ENCODE measurements around the gene SCAF11. TPM values are rescaled to one million over a fixed set of nuclear protein-coding genes. Genes with fewer than 3 reads are reported as not detected.

The SCAF11 gene
- total and polyA plus RNA-seq, 10 of the 15 experiments (the other 5 are each of a cell fraction or from before 2014, with no cell fraction given): 42.0 to 153 (median 100) TPM

GRCh38 chr12:45880533-45880932, 109.8 kb downstream of the SCAF11 start:
- FAIRE-seq: no peak
- H2AFZ ChIP-seq (ENCODE audit: control insufficient read depth, low read depth, low read length): no peak overlapping the region
- in situ Hi-C loops (cut with MboI): no loop called here

More at GRCh38 chr12:45880533-45880932, 109.8 kb downstream of the SCAF11 start:
- TF ChIP-seq E2F8 (IDR thresholded peaks at IDR 0.05; ENCODE audit: low read depth, partially characterized antibody): no peak
- no peak for TF ChIP-seq SMC3 (IDR thresholded peaks at IDR 0.05; ENCODE audit: borderline replicate concordance, low read length)
- TF ChIP-seq BHLHE40 (IDR thresholded peaks at IDR 0.05; ENCODE audit: borderline replicate concordance in 1 of 2, low read depth in 2 of 2, low read length in 1 of 2): no peak
- no peak for TF ChIP-seq HDGF (IDR thresholded peaks at IDR 0.05)
- no peak for TF ChIP-seq BMI1 (IDR thresholded peaks at IDR 0.05; ENCODE audit: borderline replicate concordance)
- TF ChIP-seq ZBED1 (IDR thresholded peaks at IDR 0.05; ENCODE audit: borderline replicate concordance): no peak
- no peak for TF ChIP-seq MTA3 (IDR thresholded peaks at IDR 0.05; ENCODE audit: borderline replicate concordance, low read length)
- no peak for TF ChIP-seq SMAD1 (IDR thresholded peaks at IDR 0.05; ENCODE audit: low read depth, partially characterized antibody)
- TF ChIP-seq DPF2 (IDR thresholded peaks at IDR 0.05): no peak
- no peak for TF ChIP-seq BRCA1 (IDR thresholded peaks at IDR 0.05; ENCODE audit: low read depth, low read length)
- no peak for TF ChIP-seq RCOR1 (conservative IDR thresholded peaks at IDR 0.05; ENCODE audit: low read depth, low read length)
- no peak for TF ChIP-seq ASH2L (IDR thresholded peaks at IDR 0.05; ENCODE audit: borderline replicate concordance, low read depth)
- TF ChIP-seq IKZF1 (conservative IDR thresholded peaks at IDR 0.05): no peak
- no peak for TF ChIP-seq KAT2A (conservative IDR thresholded peaks at IDR 0.05; ENCODE audit: control insufficient read depth, low read depth, low read length)
- no peak for TF ChIP-seq FOXK2 (IDR thresholded peaks at IDR 0.05)
- TF ChIP-seq EZH2 (IDR thresholded peaks at IDR 0.05; ENCODE audit: borderline replicate concordance, control insufficient read depth, low read depth, low read length): no peak
- no peak for TF ChIP-seq CREM (IDR thresholded peaks at IDR 0.05; ENCODE audit: low read depth)
- TF ChIP-seq CEBPB (IDR thresholded peaks at IDR 0.05; ENCODE audit: borderline replicate concordance in 1 of 2, low read depth in 2 of 2, low read length in 2 of 2): no peak
- no peak overlapping the region for H3K27ac ChIP-seq (ENCODE audit: control insufficient read depth, insufficient read depth)
- H3K79me2 ChIP-seq (ENCODE audit: control insufficient read depth, insufficient read depth, low read length): no peaks in the 10 kb centered on the region
- H3K4me3 ChIP-seq: no peak overlapping the region
- H3K4me2 ChIP-seq (ENCODE audit: control insufficient read depth, insufficient read depth): no peak overlapping the region
- ChIA-PET POLR2A (no interaction called here), SMC1A (ENCODE audit: uncharacterized antibody, unreplicated experiment) (no interaction called here), CTCF (no interaction called here), RAD21 (ENCODE audit: unreplicated experiment) (no interaction called here)
- intact Hi-C loops (cut with micrococcal nuclease; ENCODE audit: unreplicated experiment): no loop called here
- H3K9me3 ChIP-seq (replicated peaks; ENCODE audit: control insufficient read depth, insufficient read depth, low read length): peaks cover 4% of the 10 kb centered on the region
- no peaks in the 10 kb centered on the region for H4K20me1 ChIP-seq (ENCODE audit: control insufficient read depth, insufficient read depth)
- DNase-seq (ENCODE audit: low read depth, low spot score) (no peak), ATAC-seq (no peak)
- H3K36me3 ChIP-seq (ENCODE audit: control insufficient read depth in 2 of 2, insufficient read depth in 2 of 2, low read length in 1 of 2): peaks cover 0 to 2% of the 10 kb centered on the region in 2 experiments
- H3K4me1 ChIP-seq (ENCODE audit: control insufficient read depth, insufficient read depth, low read length): no peaks in the 10 kb centered on the region
- H3K27me3 ChIP-seq (replicated peaks in 1 of 2; ENCODE audit: control insufficient read depth in 2 of 2, insufficient read depth in 2 of 2, low read length in 1 of 2): no peaks in the 10 kb centered on the region
- 100% methylated on average over 2 of the region's 2 CpGs for WGBS (ENCODE audit: insufficient coverage, insufficient replicate concordance, low lambda C conversion rate, missing lambda C conversion rate)
- H3K9ac ChIP-seq (ENCODE audit: control insufficient read depth, insufficient read depth, low read length): no peak overlapping the region
- BruUV-seq (replicated peaks): no TSS peak
